GM23248 (cell line): ENCODE measurements around the gene FRMPD4.

Experiments
- EZH2 ChIP-seq: fragments of 200-600 bp; sonication (generic); IDR thresholded peaks from 2 replicates; pipeline ENCODE4 v1.6.1; 2018; ENCODE audit warnings: antibody characterized with exemption, mild to moderate bottlenecking; ENCODE audit not compliant: insufficient read depth, poor library complexity, severe bottlenecking
- EZH2phosphoT487 ChIP-seq: fragments of 200-600 bp; sonication (generic); IDR thresholded peaks from 2 replicates; pipeline ENCODE4 v1.6.1; 2018; ENCODE audit warnings: antibody characterized with exemption, moderate library complexity, mild to moderate bottlenecking, low read depth; ENCODE audit not compliant: insufficient read depth

DNA sequence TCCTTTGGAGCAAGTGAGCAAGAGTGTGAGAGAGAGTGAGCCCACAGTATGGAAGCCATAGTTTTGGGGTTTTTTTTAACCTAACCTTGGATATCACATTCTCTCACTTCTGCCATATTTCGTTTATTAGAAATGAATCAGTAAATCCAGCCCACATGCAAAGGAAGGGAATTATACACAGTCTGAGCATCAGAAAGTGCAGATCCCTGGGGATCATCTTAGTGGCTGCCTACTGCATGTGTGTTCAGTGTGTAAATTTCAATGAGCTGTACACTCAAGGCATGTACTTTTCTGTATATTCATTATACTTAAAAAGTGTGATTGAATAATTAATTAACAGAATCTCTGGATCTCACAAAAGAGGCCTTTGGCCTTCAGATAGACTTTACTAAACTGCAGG, 519.2 kb downstream of the FRMPD4 start:
- TF ChIP-seq EZH2 (no peak), EZH2phosphoT487 (no peak)
